Sigmoid colon (tissue), 7 donors: ENCODE results near the gene PCMT1. TPM values are rescaled to one million over a fixed set of nuclear protein-coding genes. Genes with fewer than 3 reads are reported as not detected.
"Not testable (repeated sequence)": the region's sequence is repeated elsewhere in the genome, so short reads cannot be mapped to it uniquely, and the experiment has no call there.

Experiments
- DNase-seq: peaks from one replicate; pipeline ENCODE4 v3.0.0-alpha.2; 2019
- H3K27ac ChIP-seq, 4 donors: fragments of 200-600 bp; sonication (generic); one replicate each; pipeline ENCODE4 v1.5.1; 2016 to 2019; ENCODE audit warnings: mild to moderate bottlenecking in 1 of 4
- H3K27me3 ChIP-seq, 3 donors: fragments of 200-600 bp; sonication (generic); one replicate each; pipeline ENCODE4 v1.5.1; 2019; ENCODE audit warnings: mild to moderate bottlenecking in 1 of 3
- H3K36me3 ChIP-seq, 4 donors: fragments of 200-600 bp; sonication (generic); one replicate each; pipeline ENCODE4 v1.5.1; 2016 to 2019
- H3K4me1 ChIP-seq, 4 donors: fragments of 200-600 bp; sonication (generic); one replicate each; pipeline ENCODE4 v1.5.1; 2017 to 2019
- H3K4me3 ChIP-seq, 4 donors: fragments of 200-600 bp; sonication (generic); one replicate each; pipeline ENCODE4 v1.5.1; 2017 to 2019; ENCODE audit warnings: mild to moderate bottlenecking in 2 of 4, moderate library complexity in 1 of 4
- H3K9me3 ChIP-seq, 4 donors: fragments of 200-600 bp in 3 of 4; sonication (generic) in 3 of 4; one replicate each; pipeline versions ENCODE4 v1.5.1 to v1.6.1; 2013 to 2019
- CTCF ChIP-seq, 4 experiments: fragments of 450-650 bp in 3 of 4; fragments of 200-600 bp in 1 of 4; IDR thresholded peaks; one replicate each; pipeline ENCODE4 v1.5.1; 2016 to 2019; ENCODE audit warnings: antibody characterized with exemption in 4 of 4, mild to moderate bottlenecking in 3 of 4, moderate library complexity in 2 of 4
- EP300 ChIP-seq, 4 donors: sonication (generic); formaldehyde crosslinking; IDR thresholded peaks; one replicate each; pipeline ENCODE4 v1.6.1; 2017; ENCODE audit warnings: antibody characterized with exemption in 4 of 4
- POLR2A ChIP-seq, 2 donors: fragments of 450-650 bp; IDR thresholded peaks; one replicate each; pipeline ENCODE4 v1.6.1; 2016; ENCODE audit warnings: antibody characterized with exemption in 2 of 2, mild to moderate bottlenecking in 2 of 2, moderate library complexity in 2 of 2
- POLR2AphosphoS5 ChIP-seq, 4 donors: sonication (generic); formaldehyde crosslinking; IDR thresholded peaks; one replicate each; pipeline ENCODE4 v1.6.1; 2017; ENCODE audit warnings: antibody characterized with exemption in 4 of 4
- WGBS, 2 donors: extraction: QIAGEN DNeasy Blood & Tissue Kit; methylation state at CpG; one replicate each; pipeline ENCODE4 v1.1.7; 2013; 5-methylcytosine and 5-hydroxymethylcytosine counted together
- intact Hi-C: fragments of 100-400 bp; cut with DNase I; formaldehyde crosslinking; loops from one replicate; pipeline ENCODE4 v1.15.1; 2023
- polyA plus RNA-seq, 3 donors: library from polyadenylated mRNA; stranded (reverse); fragments of 200-250 nt; gene quantifications; one replicate each; pipeline ENCODE4 v1.2.3, GENCODE V29; 2013
- total RNA-seq, 4 donors: library from RNA; depleted of rRNA; stranded (reverse); fragments of >200 nt; gene quantifications; one replicate each; pipeline ENCODE4 v1.1.0, GENCODE V29; 2016
- donor health status: healthy with polysubstance abuse.
- donor health status: Bipolar disorder and iron deficiency.
- donor health status: healthy.

PCMT1 gene
- total and polyA plus RNA-seq, 7 donors: 33.0 to 117 (median 74.0) TPM

GRCh38 chr6:149733089-149733720 is 16.3 kb upstream of the PCMT1 start:
- TF ChIP-seq CTCF (IDR thresholded peaks at IDR 0.05): no peak
- no peak for TF ChIP-seq EP300 (IDR thresholded peaks at IDR 0.05)
- TF ChIP-seq POLR2A (IDR thresholded peaks at IDR 0.05): no peak
- no peak for TF ChIP-seq POLR2AphosphoS5 (IDR thresholded peaks at IDR 0.05)
- Histone ChIP-seq H3K9me3 (no peaks in the 10 kb centered on the region), H3K4me3 (no peak overlapping the region), H3K4me1 (no peaks in the 10 kb centered on the region), H3K27ac (no peak overlapping the region), H3K27me3 (no peaks in the 10 kb centered on the region), H3K36me3 (peaks cover 19 to 98% (median 27%) of the 10 kb centered on the region in 4 donors)
- 97% methylated on average over 2 of the region's 2 CpGs for WGBS, 2 donors
- DNase-seq: no peak
- intact Hi-C loops: no loop called here

DNA sequence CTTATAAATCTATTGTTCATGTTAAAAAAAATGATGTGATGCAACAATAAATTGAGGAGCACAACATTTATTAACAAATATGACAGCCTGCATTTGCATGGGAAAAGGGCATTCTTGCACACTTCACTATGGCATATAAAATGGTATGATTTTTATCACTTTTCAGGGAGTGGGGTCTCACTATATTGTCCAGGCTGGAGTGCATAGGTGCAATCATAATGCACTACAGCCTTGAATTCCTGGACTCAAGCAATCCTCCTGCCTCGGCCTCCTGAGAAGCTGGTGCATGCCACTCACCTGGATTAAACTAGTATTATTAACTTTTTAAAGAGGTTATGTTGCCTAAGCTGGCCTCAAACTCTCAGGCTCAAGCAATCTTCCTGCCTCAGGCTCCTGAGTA is 14.6 kb upstream of the PCMT1 start:
- no peak for DNase-seq
- intact Hi-C loops: no loop called here
- Histone ChIP-seq H3K27ac (no peak overlapping the region), H3K27me3 (no peaks in the 10 kb centered on the region), H3K4me1 (no peaks in the 10 kb centered on the region), H3K36me3 (peaks cover 10 to 98% (median 28%) of the 10 kb centered on the region in 4 donors), H3K9me3 (no peaks in the 10 kb centered on the region), H3K4me3 (no peak overlapping the region)
- TF ChIP-seq EP300 (IDR thresholded peaks at IDR 0.05) (no peak), POLR2AphosphoS5 (IDR thresholded peaks at IDR 0.05) (no peak), POLR2A (IDR thresholded peaks at IDR 0.05) (no peak), CTCF (IDR thresholded peaks at IDR 0.05) (no peak)
- WGBS, 2 donors: 98% methylated on average over 1 of the region's 1 CpG

- H3K27me3 ChIP-seq, H3K27ac ChIP-seq, H3K9me3 ChIP-seq, DNase-seq: not testable (repeated sequence)
- H3K4me1 ChIP-seq: peaks cover 0 to 26% (median 16%) of the 10 kb centered on the region in 4 donors
- intact Hi-C loops: loop anchor here (10.0 kb wide), 1 partner anchor 180 kb away; the partner anchor contains the start of gene GINM1
- H3K36me3 ChIP-seq: peaks cover 9 to 37% (median 13%) of the 10 kb centered on the region in 4 donors
- H3K4me3 ChIP-seq: peak overlapping the region in 3 of 4 donors; percentile 66 to 83 (median 77)
- WGBS, 2 donors: 62 to 88% methylated on average over 10 of the region's 10 CpGs
Measured at GRCh38 chr6:149745252-149745651, 4.3 kb upstream of the PCMT1 start.

- Histone ChIP-seq H3K27ac (peak within 1 kb of the TSS; percentile 76 to 86 (median 78)), H3K4me3 (peak within 1 kb of the TSS; percentile 64 to 83 (median 72)), H3K4me1 (peaks cover 0 to 36% (median 27%) of the 10 kb centered on the region in 4 donors), H3K9me3 (no peaks in the 10 kb centered on the region), H3K27me3 (no peaks in the 10 kb centered on the region), H3K36me3 (peaks cover 9 to 26% (median 10%) of the 10 kb centered on the region in 4 donors)
- DNase-seq: peak; percentile 96
- WGBS, 2 donors: 2 to 5% methylated on average over 41 of the region's 41 CpGs
- TF ChIP-seq EP300 (IDR thresholded peaks at IDR 0.05) (no peak), CTCF (IDR thresholded peaks at IDR 0.05) (peak; percentile 46 to 85 (median 68)), POLR2AphosphoS5 (IDR thresholded peaks at IDR 0.05) (peak; percentile 41 to 82 (median 72)), POLR2A (IDR thresholded peaks at IDR 0.05) (peak in 1 of 2 donors; percentile 9)
- intact Hi-C loops: loop anchor here (2.0 to 10.0 kb wide), 2 partner anchors 28 to 182 kb away; partner anchors contain the start of genes GINM1 and LATS1
Measured at GRCh38 chr6:149746147-149746946, 3.2 kb upstream of the PCMT1 start, which contains the start of gene NUP43. TSS of gene NUP43 (minus strand) at chr6:149746529. CDS start at chr6:149746495, 34 bp downstream.

GRCh38 chr6:149749082-149749593 is 403 bp upstream of the PCMT1 start:
- not testable (repeated sequence) for H3K9me3 ChIP-seq, DNase-seq, H3K36me3 ChIP-seq, H3K27me3 ChIP-seq
- Histone ChIP-seq H3K4me1 (peaks cover 0 to 43% (median 35%) of the 10 kb centered on the region in 4 donors), H3K4me3 (peak overlapping the region; percentile 86 to 92 (median 88)), H3K27ac (peak overlapping the region; percentile 91 to 94 (median 91))
- WGBS, 2 donors: 0 to 1% methylated on average over 25 to 26 of the region's 38 CpGs
- intact Hi-C loops: loop anchor here (10.0 kb wide), 1 partner anchor 184 kb away; the partner anchor contains the start of gene GINM1
